Measurements from ENCODE around the gene ACP7.

Gene ACP7

DNA sequence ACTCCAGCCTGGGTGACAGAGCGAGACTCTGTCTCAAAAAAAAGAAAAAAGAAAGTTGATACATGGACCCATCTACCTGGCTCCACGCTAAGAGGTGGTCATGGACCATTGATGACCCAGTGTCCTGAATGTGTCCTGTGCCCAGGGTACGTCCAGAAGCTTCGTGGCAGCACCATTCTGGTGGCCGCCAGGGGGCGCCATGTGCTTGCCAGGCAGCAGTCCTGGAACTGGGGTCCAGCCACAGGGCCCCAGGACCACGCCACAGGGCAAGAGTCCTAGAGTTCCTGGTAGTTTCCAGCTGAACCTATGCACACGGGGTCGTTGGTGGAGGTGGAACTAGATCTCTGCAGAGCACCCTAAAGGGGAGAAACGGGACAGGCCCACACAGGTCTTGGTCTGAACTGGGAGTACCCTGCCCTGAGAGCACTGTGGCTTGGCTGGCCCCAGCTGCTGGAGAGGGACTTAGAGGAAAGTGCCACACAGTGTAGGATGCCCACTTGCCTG, 31.9 kb upstream of the ACP7 start:
- TF ChIP-seq, protein P1, sequence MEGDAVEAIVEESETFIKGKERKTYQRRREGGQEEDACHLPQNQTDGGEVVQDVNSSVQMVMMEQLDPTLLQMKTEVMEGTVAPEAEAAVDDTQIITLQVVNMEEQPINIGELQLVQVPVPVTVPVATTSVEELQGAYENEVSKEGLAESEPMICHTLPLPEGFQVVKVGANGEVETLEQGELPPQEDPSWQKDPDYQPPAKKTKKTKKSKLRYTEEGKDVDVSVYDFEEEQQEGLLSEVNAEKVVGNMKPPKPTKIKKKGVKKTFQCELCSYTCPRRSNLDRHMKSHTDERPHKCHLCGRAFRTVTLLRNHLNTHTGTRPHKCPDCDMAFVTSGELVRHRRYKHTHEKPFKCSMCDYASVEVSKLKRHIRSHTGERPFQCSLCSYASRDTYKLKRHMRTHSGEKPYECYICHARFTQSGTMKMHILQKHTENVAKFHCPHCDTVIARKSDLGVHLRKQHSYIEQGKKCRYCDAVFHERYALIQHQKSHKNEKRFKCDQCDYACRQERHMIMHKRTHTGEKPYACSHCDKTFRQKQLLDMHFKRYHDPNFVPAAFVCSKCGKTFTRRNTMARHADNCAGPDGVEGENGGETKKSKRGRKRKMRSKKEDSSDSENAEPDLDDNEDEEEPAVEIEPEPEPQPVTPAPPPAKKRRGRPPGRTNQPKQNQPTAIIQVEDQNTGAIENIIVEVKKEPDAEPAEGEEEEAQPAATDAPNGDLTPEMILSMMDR (conservative IDR thresholded peaks at IDR 0.05), result peak; percentile 87
- no peak overlapping the region for H3K27ac ChIP-seq

DNA sequence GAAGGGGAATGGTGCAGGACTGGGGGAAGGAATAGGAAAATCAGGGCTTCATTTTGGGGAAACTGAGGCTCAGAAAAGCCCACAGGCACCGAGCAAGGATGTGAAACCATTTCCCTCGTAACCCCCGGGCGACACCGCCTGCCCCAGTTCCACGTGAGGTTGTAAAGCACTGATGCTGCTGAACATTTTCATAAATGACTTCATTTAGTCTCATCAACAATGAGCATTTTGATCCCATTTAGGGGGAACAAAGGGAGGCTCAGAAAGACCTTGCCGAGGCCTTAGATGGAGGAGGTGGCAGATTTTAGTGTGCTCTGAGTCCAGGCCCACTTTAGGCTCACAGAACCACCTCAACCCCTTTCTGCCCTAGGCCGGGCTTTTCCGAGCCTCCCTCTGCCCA, 31.3 kb upstream of the ACP7 start:
- TF ChIP-seq, protein P1 (conservative IDR thresholded peaks at IDR 0.05), result no peak
- no peak overlapping the region for H3K27ac ChIP-seq

DNA sequence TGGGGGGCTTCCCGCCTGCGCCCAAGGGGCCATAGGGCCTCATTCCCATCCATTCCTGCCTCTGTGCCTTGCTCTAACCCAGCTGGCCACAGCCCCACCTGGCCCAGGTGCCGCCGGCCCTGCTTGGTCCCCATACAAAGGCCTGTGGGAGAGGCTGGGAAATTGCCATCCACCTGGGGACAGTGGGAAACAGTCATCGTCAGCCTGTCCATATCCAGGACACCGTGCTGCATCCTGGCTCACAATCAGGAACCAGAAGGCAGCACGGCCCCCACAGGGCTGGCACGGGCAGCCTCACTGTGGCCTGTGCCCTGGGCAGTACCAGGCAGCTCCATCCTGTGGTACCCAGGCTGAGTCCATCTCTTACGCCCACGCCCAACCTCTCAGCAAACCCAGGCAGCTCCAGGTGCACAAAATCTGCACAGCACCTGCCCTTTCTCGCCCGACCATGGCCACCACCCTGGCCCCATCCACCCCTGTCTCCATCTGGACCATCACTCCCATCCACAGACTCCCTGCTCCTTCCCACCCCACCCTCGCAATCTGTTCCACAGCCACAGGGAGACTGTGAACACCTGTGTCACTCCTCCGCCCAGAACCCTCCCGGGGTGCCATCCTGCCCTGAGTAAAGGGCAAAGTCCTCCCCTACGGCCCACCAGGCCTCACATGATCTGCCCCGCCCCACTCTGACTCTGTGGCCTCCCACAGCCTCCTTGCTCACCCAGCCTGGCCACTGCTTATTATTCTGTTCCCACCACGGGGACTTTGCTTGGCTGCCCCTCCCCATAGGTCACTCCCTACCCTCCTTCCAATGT, 30.7 kb upstream of the ACP7 start:
- TF ChIP-seq, protein P1 (conservative IDR thresholded peaks at IDR 0.05), result no peak
- H3K27ac ChIP-seq, result no peak overlapping the region

DNA sequence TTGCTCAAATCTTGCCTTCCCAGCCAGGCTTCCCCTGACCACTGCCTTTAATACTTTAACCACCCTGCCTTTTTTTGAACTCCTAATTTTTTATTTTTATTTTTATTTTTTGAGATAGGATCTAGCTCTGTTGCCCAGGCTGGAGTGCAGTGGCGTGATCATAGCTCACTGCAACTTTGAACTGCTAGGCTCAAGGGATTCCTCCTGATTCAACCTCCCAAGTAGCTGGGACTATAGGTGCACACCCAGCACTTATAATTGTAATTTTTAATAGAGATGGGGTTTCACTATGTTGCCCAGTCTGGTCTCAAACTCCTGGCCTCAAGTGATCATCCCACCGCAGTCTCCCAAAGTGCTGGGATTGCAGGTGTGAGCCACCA, 30.1 kb upstream of the ACP7 start:
- TF ChIP-seq, protein P1 (conservative IDR thresholded peaks at IDR 0.05), result no peak
- no peak overlapping the region for H3K27ac ChIP-seq

DNA sequence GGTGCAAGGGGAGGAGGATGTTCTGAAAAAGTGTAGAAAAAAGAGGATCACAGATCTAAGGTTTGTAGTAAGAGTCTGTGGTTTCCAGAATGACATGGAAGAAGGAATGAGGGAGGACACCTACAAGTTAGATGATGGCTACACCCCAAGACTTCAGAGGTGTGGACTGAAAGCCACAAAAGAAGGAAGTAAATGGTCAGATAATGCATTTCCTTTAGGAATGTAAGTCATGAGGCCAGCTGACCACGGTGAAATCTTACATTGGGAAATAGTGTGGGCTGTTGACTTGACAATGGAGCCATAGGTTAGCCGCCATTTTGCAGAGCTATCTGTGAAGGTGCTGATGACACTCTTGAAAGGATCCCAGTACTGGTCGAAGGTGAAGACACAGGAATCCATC, 26.6 kb upstream of the ACP7 start:
- H3K27ac ChIP-seq, result no peak overlapping the region
- TF ChIP-seq, protein P1 (conservative IDR thresholded peaks at IDR 0.05), result no peak

DNA sequence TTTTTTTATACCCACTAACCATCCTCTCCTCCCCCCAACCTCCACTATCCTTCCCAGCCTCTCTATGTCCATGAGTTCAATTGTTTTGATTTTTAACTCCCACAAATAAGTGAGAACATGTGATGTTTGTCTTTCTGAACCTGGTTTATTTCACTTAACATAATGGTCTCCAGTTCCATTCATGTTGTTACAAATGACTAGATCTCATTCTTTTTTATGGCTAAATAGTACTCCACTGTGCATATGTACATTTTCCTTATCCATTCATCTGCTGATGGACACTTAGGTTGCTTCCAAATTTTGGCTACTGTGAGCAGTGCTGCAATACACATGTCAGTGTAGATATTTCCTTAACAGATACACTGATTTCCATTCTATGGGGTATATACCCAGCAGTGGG, 24.9 kb upstream of the ACP7 start:
- H3K27ac ChIP-seq, result no peak overlapping the region
- TF ChIP-seq, protein P1 (conservative IDR thresholded peaks at IDR 0.05), result no peak

DNA sequence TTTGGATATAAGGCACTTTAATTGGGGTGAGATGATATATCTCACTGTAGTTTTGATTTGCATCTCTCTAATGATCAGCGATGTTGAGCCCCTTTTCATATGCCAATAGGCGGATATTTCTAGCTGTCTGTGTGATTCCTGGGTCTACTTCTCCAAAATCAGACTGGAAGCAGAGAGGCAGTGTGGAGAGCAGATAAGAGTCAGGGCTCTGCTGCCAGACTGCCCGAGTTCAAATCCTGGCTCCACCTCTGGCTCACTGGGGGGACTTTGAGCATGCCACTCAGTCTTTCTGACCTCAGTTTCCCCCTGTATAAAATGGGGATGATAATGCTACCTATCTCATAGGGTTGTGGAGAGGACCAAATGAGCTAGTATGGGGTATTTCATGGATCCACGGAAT, 24.0 kb upstream of the ACP7 start:
- no peak overlapping the region for H3K27ac ChIP-seq
- TF ChIP-seq, protein P1 (conservative IDR thresholded peaks at IDR 0.05), result no peak
